Measurements from ENCODE around the gene NDUFS7. TPM values are rescaled to one million over a fixed set of nuclear protein-coding genes. Genes with fewer than 3 reads are reported as not detected.
A peak's percentile ranks its signal among the peaks of the same experiment; 100 is the strongest.

NDUFS7 gene
- total RNA-seq, 2 donors from 2014 or later = 96.5 to 107 TPM

DNA sequence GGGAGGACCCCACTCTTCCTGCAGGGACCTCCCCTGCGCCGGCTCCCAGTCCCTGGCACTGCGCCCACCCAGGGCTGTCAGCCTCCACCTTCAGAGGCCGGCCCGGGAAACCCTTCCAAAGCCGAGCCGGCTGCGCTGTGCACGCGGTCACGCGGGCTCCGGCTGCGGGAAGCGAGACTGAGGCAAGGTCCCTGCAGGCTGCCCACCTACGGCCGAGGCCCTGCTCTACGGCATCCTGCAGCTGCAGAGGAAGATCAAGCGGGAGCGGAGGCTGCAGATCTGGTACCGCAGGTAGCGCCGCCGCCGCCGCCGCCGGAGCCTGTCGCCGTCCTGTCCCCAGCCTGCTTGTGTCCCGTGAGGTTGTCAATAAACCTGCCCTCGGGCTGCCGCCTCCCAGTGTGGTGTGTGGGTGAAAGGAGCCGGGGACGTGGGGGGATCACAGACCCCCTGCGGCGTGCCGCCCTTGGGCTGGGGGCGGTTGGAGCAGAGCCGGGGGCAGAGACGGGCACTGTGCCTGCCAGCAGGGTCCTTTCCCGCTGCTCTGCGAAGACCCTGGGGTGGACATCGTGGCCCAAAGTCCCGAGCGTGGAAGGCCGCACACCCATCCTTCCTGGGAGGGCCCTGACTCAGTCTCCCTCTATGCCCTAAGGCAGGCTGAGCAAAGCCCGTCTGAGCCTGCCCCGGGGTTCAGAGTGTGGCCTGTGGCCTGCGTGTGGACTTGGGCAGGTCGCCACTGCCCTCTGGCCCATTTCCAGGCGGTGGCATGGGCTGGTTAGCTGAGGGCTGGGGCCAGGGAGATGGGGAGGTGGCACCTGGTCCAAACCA is 11.7 kb downstream of the NDUFS7 start:
- Mint-ChIP-seq H3K27ac (no peak overlapping the region), H3K9me3 (no peaks in the 10 kb centered on the region), H3K36me3 (ENCODE audit: insufficient read depth in 2 of 2) (peaks cover 1 to 7% of the 10 kb centered on the region in 2 donors), H3K4me1 (ENCODE audit: low read depth) (peaks cover 6% of the 10 kb centered on the region), H3K27me3 (ENCODE audit: low read depth) (no peaks in the 10 kb centered on the region), H3K4me3 (no peak overlapping the region)
- DNase-seq = no peak
- no peak for ATAC-seq (replicated peaks in 1 of 2)

DNA sequence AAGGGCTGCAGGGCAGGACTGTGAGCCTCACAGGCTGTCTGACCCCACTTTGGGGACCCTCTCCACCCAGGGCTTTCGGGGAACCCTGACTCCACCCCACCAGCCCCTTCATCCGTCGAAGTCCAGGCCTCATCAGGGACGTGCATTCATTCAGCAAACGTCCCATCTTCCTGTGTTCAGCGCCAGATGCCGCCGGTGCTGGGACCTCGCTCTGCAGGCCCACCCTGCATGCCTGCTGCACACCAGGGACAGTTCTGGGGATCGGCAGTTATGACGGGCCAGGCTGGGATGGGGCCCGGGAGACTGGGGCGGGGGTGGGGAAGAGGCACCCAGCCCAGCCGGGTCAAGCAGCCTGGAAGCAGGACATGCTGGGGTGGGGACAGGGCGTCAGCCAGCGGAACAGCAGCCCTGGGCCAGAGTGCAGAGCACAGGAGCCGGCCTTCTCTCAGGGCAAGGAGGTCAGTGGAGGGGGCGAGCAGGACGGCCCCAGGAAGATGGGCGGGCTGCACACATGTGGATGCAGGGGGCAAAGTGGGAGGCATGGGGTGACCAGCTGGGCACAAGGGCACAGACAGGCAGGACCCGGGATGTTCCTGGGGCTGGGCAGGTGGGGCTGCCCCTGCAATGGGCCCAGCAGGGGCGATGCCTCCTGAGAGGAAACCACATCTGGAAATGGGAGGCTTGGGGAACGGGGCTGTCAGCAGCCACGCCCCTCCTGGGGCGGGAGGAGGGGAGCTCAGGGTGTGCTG is 12.5 kb downstream of the NDUFS7 start:
- no peak for DNase-seq
- Mint-ChIP-seq H3K4me3 (no peak overlapping the region), H3K9me3 (no peaks in the 10 kb centered on the region), H3K4me1 (ENCODE audit: low read depth) (peaks cover 6% of the 10 kb centered on the region), H3K27ac (no peak overlapping the region), H3K36me3 (ENCODE audit: insufficient read depth in 2 of 2) (peaks cover 0 to 6% of the 10 kb centered on the region in 2 donors), H3K27me3 (ENCODE audit: low read depth) (no peaks in the 10 kb centered on the region)
- ATAC-seq (replicated peaks in 1 of 2) = no peak

DNA sequence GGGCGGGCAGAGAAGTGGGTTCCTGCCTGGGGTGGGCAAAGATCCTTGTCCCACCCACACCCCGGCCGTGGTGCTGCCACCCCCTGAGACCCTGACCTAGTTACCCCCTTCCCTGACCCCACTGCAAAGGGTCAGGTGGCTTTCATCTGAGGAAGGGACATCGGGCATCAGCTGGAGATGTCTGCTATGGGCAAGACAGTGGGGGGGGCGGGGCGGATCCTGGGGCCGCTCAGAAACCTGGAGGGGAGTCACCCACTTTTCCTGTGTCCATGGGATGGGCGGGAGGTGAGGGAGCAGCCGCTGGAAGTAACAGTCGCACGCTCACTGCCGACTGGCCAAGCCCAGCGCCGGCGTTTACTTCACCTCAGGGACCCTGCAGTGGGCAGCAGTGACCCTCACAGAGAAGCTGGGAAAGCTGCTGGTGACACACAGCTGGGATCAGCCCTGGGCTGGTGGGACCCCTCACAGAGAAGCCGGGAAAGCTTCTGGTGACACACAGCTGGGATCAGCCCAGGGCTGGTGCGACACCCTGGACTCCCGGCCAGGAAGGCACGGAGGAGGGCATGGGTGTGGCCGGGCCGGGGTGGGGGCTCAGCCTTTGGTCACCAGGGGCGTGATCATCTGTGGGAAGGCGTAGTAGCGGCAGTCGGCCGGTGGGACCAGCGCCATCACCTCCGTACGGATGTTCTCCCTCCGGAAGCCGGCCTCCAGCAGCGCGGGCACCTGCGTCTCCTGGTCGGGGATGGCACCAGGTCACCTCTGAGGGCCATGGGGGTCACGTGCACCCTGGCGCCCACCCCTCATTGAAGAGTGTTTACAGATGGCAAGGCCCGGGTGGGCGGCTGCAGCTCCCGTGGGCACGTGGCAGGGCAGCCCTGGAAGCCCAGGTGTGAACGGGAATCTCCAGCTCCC is 13.3 kb downstream of the NDUFS7 start:
- DNase-seq = no peak

DNA sequence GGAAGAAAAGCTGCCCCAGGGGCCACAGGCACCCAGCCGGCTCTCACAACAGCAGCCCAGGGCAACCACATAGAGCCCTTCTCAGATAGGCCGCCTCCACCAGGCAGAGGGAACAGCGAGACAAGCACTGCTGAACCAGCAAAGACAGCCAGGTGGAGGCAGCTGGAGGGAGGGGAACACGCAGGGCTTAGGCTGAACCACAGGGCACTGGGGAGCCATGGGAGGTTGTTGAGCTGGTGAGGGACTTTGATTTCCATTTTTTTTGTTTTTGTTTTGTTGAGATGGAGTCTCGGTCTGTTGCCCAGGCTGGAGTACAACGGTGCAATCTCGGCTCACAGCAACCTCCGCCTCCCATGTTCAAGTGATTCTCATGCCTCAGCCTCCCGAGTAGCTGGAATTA is 14.1 kb downstream of the NDUFS7 start:
- Mint-ChIP-seq H3K4me3 (no peak overlapping the region), H3K27ac (no peak overlapping the region), H3K9me3 (no peaks in the 10 kb centered on the region), H3K36me3 (ENCODE audit: insufficient read depth in 2 of 2) (peaks cover 0 to 3% of the 10 kb centered on the region in 2 donors), H3K4me1 (ENCODE audit: low read depth) (peaks cover 13% of the 10 kb centered on the region), H3K27me3 (ENCODE audit: low read depth) (peaks cover 4% of the 10 kb centered on the region)
- DNase-seq (no peak), ATAC-seq (replicated peaks in 1 of 2) (no peak)

More for the DNA sequence above, 13.3 kb downstream of the NDUFS7 start:
- H3K27me3 Mint-ChIP-seq (ENCODE audit: low read depth) = no peaks in the 10 kb centered on the region
- no peak overlapping the region for H3K27ac Mint-ChIP-seq
- peaks cover 6% of the 10 kb centered on the region for H3K4me1 Mint-ChIP-seq (ENCODE audit: low read depth)
- peaks cover 0 to 3% of the 10 kb centered on the region in 2 donors for H3K36me3 Mint-ChIP-seq (ENCODE audit: insufficient read depth in 2 of 2)
- no peaks in the 10 kb centered on the region for H3K9me3 Mint-ChIP-seq
- ATAC-seq (replicated peaks in 1 of 2) = no peak
- no peak overlapping the region for H3K4me3 Mint-ChIP-seq

DNA sequence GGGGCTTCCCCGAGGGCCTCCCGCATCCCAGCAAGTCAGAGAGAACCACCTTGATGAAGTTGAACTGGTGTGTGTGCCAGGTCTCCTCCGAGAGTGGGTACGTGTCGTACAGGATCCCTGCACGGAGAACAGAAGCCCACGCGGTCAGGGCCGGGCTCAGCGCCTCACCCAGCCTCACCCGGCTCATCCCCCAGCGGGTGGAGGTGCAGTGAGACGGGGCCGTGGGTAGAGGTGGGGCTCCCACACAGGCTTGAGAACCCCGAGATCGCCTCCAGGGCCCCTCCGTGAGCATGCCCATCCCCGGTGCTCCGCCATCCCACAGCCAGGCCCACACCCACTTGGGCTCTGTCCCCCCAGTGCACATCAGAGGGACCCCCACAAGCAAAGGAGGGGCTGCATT is 15.4 kb downstream of the NDUFS7 start:
- H3K4me3 Mint-ChIP-seq = no peak overlapping the region
- H3K27ac Mint-ChIP-seq = no peak overlapping the region
- peaks cover 0 to 3% of the 10 kb centered on the region in 2 donors for H3K36me3 Mint-ChIP-seq (ENCODE audit: insufficient read depth in 2 of 2)
- ATAC-seq (replicated peaks in 1 of 2) = no peak
- no peak for DNase-seq
- no peaks in the 10 kb centered on the region for H3K9me3 Mint-ChIP-seq
- peaks cover 15% of the 10 kb centered on the region for H3K4me1 Mint-ChIP-seq (ENCODE audit: low read depth)
- peaks cover 7% of the 10 kb centered on the region for H3K27me3 Mint-ChIP-seq (ENCODE audit: low read depth)

- Mint-ChIP-seq H3K27ac (no peak overlapping the region), H3K27me3 (ENCODE audit: low read depth) (peaks cover 7% of the 10 kb centered on the region)
Measured at GRCh38 chr19:1399745-1400144, 16.0 kb downstream of the NDUFS7 start.

DNA sequence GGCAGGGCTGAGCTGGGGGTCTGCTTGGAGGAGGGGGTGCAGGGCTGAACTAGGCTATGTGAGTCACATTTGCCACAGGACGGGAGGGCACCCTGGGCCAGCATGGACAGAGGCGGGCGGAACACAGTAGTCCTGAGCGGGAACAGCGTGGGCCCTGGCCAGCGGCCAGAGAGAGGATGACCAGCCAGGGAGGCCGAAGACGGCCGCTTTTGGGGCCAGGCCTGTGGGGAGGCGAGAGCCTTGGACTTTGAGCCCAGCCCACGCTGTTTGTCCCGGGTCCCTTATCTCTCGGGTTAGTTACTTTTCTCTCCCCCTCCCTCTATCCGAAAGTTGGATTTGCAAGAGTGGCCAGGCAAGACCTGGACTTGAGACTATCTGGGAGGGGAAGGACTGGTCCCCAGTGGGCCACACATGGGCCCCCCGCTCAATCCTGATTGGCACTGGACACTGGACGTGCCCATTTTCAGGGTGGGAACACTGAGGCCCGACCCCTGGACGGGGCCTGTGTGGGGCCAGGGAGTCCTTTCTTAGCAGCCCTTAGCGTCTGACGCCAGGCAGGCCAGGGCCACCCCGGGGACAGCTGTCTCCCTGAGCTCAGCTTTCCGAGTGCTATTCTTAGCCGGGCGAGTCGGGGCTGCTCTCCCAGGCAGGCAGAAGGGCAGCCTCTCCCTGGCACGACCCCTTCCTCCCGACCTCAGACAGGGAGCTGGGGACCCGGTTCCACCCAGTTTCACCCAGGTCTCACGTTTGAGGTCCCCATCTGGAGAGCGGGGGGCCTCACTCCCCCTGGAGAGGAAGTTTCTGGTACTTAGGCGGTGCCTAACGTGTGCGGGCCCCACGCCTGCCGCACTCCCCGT is 16.8 kb downstream of the NDUFS7 start:
- no peak overlapping the region for H3K27ac Mint-ChIP-seq
- H3K4me3 Mint-ChIP-seq = peak overlapping the region; percentile 67 to 75
- H3K4me1 Mint-ChIP-seq (ENCODE audit: low read depth) = peaks cover 15% of the 10 kb centered on the region
- H3K27me3 Mint-ChIP-seq (ENCODE audit: low read depth) = peaks cover 7% of the 10 kb centered on the region
- peak in 1 of 2 donors; percentile 18 for DNase-seq
- peaks cover 0 to 3% of the 10 kb centered on the region in 2 donors for H3K36me3 Mint-ChIP-seq (ENCODE audit: insufficient read depth in 2 of 2)
- no peaks in the 10 kb centered on the region for H3K9me3 Mint-ChIP-seq
- ATAC-seq (replicated peaks in 1 of 2) = peak; percentile 23 to 26

More at GRCh38 chr19:1399745-1400144, 16.0 kb downstream of the NDUFS7 start:
- peak overlapping the region in 1 of 2 donors; percentile 20 for H3K4me3 Mint-ChIP-seq
- peaks cover 0 to 3% of the 10 kb centered on the region in 2 donors for H3K36me3 Mint-ChIP-seq (ENCODE audit: insufficient read depth in 2 of 2)
- no peak for DNase-seq
- H3K4me1 Mint-ChIP-seq (ENCODE audit: low read depth) = peaks cover 15% of the 10 kb centered on the region
- no peaks in the 10 kb centered on the region for H3K9me3 Mint-ChIP-seq
- no peak for ATAC-seq (replicated peaks in 1 of 2)

GRCh38 chr19:1401138-1401888 is 17.6 kb downstream of the NDUFS7 start, which contains the start of gene GAMT:
TSS of gene GAMT (minus strand) at chr19:1401542. CDS start at chr19:1401476, 66 bp downstream.
- H3K27me3 Mint-ChIP-seq (ENCODE audit: low read depth) = peaks cover 7% of the 10 kb centered on the region
- H3K9me3 Mint-ChIP-seq = no peaks in the 10 kb centered on the region
- ATAC-seq (replicated peaks in 1 of 2) (peak; percentile 81), DNase-seq (peak; percentile 64 to 65)
- H3K4me3 Mint-ChIP-seq = peak within 1 kb of the TSS; percentile 67 to 75
- peaks cover 0 to 3% of the 10 kb centered on the region in 2 donors for H3K36me3 Mint-ChIP-seq (ENCODE audit: insufficient read depth in 2 of 2)
- H3K27ac Mint-ChIP-seq = no peak within 1 kb of the TSS
- H3K4me1 Mint-ChIP-seq (ENCODE audit: low read depth) = peaks cover 17% of the 10 kb centered on the region

DNA sequence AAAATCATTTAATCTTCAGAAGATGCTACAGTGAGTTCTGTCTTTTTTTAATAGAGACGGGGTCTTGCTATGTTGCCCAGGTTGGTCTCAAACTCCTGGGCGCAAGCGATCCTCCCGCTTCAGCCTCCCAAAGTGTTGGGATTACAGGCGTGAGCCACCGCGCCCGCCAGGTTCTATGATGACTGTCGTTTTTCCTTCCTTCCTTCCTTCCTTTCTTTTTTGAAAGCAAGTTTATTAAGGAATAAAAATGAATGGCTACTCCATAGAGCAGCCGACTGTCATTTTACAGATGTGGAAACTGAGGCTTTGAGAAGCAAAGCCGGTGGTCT is 18.1 kb downstream of the NDUFS7 start:
- no peaks in the 10 kb centered on the region for H3K9me3 Mint-ChIP-seq
- H3K36me3 Mint-ChIP-seq (ENCODE audit: insufficient read depth in 2 of 2) = peaks cover 0 to 3% of the 10 kb centered on the region in 2 donors
- ATAC-seq (replicated peaks in 1 of 2) (no peak), DNase-seq (no peak)
- no peak overlapping the region for H3K27ac Mint-ChIP-seq
- peaks cover 7% of the 10 kb centered on the region for H3K27me3 Mint-ChIP-seq (ENCODE audit: low read depth)
- H3K4me1 Mint-ChIP-seq (ENCODE audit: low read depth) = peaks cover 21% of the 10 kb centered on the region
- peak overlapping the region; percentile 36 to 74 for H3K4me3 Mint-ChIP-seq

GRCh38 chr19:1402411-1403070 is 18.8 kb downstream of the NDUFS7 start:
- no peaks in the 10 kb centered on the region for H3K9me3 Mint-ChIP-seq
- peaks cover 21% of the 10 kb centered on the region for H3K4me1 Mint-ChIP-seq (ENCODE audit: low read depth)
- ATAC-seq (replicated peaks in 1 of 2) (no peak), DNase-seq (no peak)
- peaks cover 7% of the 10 kb centered on the region for H3K27me3 Mint-ChIP-seq (ENCODE audit: low read depth)
- no peak overlapping the region for H3K27ac Mint-ChIP-seq
- peaks cover 0 to 3% of the 10 kb centered on the region in 2 donors for H3K36me3 Mint-ChIP-seq (ENCODE audit: insufficient read depth in 2 of 2)
- peak overlapping the region; percentile 46 to 74 for H3K4me3 Mint-ChIP-seq

Measured in activated T-cell treated with anti-CD3 and anti-CD28 coated beads, Interleukin-2, amount 50 U/mL, for 72 hours (primary cell).